Testis (tissue), 5 donors: Measurements from ENCODE around the gene GRAMD1C. TPM values are rescaled to one million over a fixed set of nuclear protein-coding genes. Genes with fewer than 3 reads are reported as not detected.

Experiments used
- DNase-seq: peaks from one replicate; pipeline ENCODE4 v3.0.0-alpha.2; 2019
- H3K27ac ChIP-seq, 2 donors: fragments of 200-600 bp; sonication (generic); one replicate each; pipeline ENCODE4 v1.5.1; 2019
- H3K27me3 ChIP-seq: fragments of 200-600 bp; sonication (generic); one replicate; pipeline ENCODE4 v1.5.1; 2019
- H3K36me3 ChIP-seq: fragments of 200-600 bp; sonication (generic); one replicate; pipeline ENCODE4 v1.5.1; 2017; ENCODE audit warnings: low read depth; ENCODE audit errors: missing control alignments
- H3K4me1 ChIP-seq: fragments of 200-600 bp; sonication (generic); one replicate; pipeline ENCODE4 v1.5.1; 2019
- H3K4me3 ChIP-seq, 2 donors: fragments of 200-600 bp; sonication (generic); one replicate each; pipeline ENCODE4 v1.5.1; 2017 to 2019
- H3K9me3 ChIP-seq: fragments of 200-600 bp; sonication (generic); one replicate; pipeline ENCODE4 v1.5.1; 2017
- POLR2A ChIP-seq: fragments of 450-650 bp; IDR thresholded peaks from one replicate; pipeline ENCODE4 v1.6.1; 2017; ENCODE audit warnings: antibody characterized with exemption, mild to moderate bottlenecking, moderate library complexity
- WGBS, 2 donors: methylation state at CpG; one replicate each; pipeline ENCODE4 v1.1.5; 2018; 5-methylcytosine and 5-hydroxymethylcytosine counted together
- intact Hi-C: fragments of 100-400 bp; cut with DNase I; formaldehyde crosslinking; loops from one replicate; pipeline ENCODE4 v1.15.1; 2023; ENCODE audit warnings: low total_unique reads
- long read RNA-seq, 2 donors: transcript quantifications; one replicate each; lab custom pipeline, GENCODE V29; 2026
- polyA plus RNA-seq: library from polyadenylated mRNA; stranded (reverse); fragments of 350-450 nt; fragmentation: Illumina TruSeq; extraction: RNeasy Lipid Tissue Mini Kit (QIAGEN cat#74804); gene quantifications from one replicate; pipeline ENCODE4 v1.2.3, GENCODE V29; 2014; ENCODE audit warnings: low read depth, low replicate concordance; ENCODE audit not compliant: insufficient read depth
- total RNA-seq, 2 donors: library from RNA; depleted of rRNA; stranded (reverse); fragments of >200 nt; gene quantifications; one replicate each; pipeline ENCODE4 v1.2.3, GENCODE V29; 2016
- TF ChIP-seq, protein P1 (sequence below), 3 experiments: fragments of 450-650 bp in 2 of 3; fragments of 200-600 bp in 1 of 3; sonication (generic) in 1 of 3; IDR thresholded peaks; one replicate each; pipeline ENCODE4 v1.5.1; 2016 to 2019; ENCODE audit warnings: antibody characterized with exemption in 3 of 3, mild to moderate bottlenecking in 2 of 3, moderate library complexity in 1 of 3

The GRAMD1C gene
- 10 to 100 TPM; 24.1 to 24.3 TPM for total RNA-seq
- 45.5 TPM for polyA plus RNA-seq
- long read RNA-seq, donor 1 = 0 reads
- long read RNA-seq, donor 2 = 0 reads

DNA sequence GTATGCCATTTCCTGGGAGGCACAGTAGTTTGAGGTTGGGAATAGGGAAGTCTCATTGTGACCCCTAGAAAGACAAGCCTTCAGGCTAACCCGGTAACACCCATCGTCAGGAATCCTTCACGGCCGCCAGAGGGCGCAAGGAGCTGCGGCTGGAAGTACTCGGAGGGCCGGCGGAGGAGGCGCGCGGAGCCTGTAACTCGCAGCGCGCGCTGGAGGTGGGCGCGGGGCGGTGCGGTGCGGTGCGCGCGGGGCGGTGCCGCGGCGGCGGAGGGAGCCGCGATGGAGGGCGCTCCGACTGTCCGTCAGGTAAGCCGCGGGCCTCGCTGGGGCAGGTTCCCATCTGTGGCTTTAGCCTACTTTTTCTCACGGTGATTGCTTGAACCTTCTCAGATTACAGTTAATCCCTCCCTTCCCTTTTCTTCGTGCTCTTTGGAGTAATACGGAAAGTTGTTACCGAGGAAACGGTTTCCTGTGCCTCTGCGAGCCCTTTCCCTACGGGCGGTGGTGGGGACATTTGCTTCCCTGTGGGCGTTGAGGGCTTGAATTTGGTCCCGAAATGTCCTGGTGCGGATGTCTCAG, at the start of gene GRAMD1C:
GRAMD1C (plus strand) TSS at position 158 of the 579 bp plus-strand sequence; CDS start at position 280, 122 bp downstream.
- Histone ChIP-seq H3K27ac (peak within 1 kb of the TSS in 1 of 2 donors; percentile 18), H3K36me3 (no peaks in the 10 kb centered on the region), H3K4me3 (peak within 1 kb of the TSS; percentile 56 to 68), H3K27me3 (no peaks in the 10 kb centered on the region), H3K9me3 (no peaks in the 10 kb centered on the region), H3K4me1 (no peaks in the 10 kb centered on the region)
- intact Hi-C loops = no loop called here
- DNase-seq = peak; percentile 95
- 1% methylated on average over 13 to 47 of the region's 48 CpGs for WGBS, 2 donors
- TF ChIP-seq, protein P1, sequence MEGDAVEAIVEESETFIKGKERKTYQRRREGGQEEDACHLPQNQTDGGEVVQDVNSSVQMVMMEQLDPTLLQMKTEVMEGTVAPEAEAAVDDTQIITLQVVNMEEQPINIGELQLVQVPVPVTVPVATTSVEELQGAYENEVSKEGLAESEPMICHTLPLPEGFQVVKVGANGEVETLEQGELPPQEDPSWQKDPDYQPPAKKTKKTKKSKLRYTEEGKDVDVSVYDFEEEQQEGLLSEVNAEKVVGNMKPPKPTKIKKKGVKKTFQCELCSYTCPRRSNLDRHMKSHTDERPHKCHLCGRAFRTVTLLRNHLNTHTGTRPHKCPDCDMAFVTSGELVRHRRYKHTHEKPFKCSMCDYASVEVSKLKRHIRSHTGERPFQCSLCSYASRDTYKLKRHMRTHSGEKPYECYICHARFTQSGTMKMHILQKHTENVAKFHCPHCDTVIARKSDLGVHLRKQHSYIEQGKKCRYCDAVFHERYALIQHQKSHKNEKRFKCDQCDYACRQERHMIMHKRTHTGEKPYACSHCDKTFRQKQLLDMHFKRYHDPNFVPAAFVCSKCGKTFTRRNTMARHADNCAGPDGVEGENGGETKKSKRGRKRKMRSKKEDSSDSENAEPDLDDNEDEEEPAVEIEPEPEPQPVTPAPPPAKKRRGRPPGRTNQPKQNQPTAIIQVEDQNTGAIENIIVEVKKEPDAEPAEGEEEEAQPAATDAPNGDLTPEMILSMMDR (IDR thresholded peaks at IDR 0.05) = peak; percentile 87 to 95 (median 94)
- no peak for TF ChIP-seq POLR2A

DNA sequence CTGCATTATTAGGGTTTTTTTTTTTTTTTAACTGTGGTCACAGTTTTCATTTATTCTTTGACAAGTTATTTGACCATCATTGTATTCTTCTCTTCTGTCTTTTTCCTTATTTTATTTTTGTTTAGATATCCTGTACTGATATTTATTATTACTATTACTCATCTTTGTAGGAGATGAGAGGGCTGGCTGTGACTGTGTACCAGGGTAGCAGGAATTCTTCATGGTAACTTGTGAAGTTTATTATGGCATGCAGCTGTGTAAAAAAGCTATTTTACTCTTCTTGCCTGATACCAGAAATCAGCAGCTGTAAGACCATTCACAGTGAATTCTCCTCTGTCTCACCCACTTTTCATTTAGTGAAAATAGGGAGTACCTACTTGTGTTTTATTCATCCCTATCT, 47.2 kb upstream of the GRAMD1C start:
- intact Hi-C loops = no loop called here
- Histone ChIP-seq H3K9me3 (no peaks in the 10 kb centered on the region), H3K4me1 (no peaks in the 10 kb centered on the region), H3K27me3 (no peaks in the 10 kb centered on the region), H3K4me3 (no peak overlapping the region), H3K36me3 (no peaks in the 10 kb centered on the region), H3K27ac (no peak overlapping the region)
- TF ChIP-seq, protein P1 (IDR thresholded peaks at IDR 0.05) = no peak
- no peak for TF ChIP-seq POLR2A
- no peak for DNase-seq

DNA sequence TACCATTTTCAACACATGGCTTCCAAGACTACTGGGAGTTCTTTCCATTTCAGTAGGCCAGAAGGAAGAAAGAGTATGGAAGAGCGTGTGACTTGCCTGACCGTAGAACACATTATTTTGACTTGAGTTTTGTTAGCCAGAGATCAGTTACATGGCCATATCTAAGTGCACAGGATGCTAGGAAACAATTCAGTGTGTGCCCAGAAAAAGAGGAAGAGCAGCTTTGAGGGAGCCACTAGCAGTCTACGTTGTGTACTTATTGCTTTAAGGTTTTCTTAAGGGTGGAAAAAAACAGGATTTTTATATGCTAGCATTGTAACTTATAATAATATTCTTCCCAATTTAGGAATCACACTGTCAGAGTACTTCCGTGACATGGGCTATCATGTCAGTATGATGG, 44.1 kb upstream of the GRAMD1C start:
- intact Hi-C loops = no loop called here
- H3K27me3 ChIP-seq = no peaks in the 10 kb centered on the region
- no peaks in the 10 kb centered on the region for H3K4me1 ChIP-seq
- H3K27ac ChIP-seq = no peak overlapping the region
- no peaks in the 10 kb centered on the region for H3K36me3 ChIP-seq
- no peak for DNase-seq
- WGBS, 2 donors = 90 to 96% methylated on average over 4 of the region's 4 CpGs
- no peaks in the 10 kb centered on the region for H3K9me3 ChIP-seq
- TF ChIP-seq POLR2A = no peak
- TF ChIP-seq, protein P1 (IDR thresholded peaks at IDR 0.05) = no peak
- no peak overlapping the region for H3K4me3 ChIP-seq

DNA sequence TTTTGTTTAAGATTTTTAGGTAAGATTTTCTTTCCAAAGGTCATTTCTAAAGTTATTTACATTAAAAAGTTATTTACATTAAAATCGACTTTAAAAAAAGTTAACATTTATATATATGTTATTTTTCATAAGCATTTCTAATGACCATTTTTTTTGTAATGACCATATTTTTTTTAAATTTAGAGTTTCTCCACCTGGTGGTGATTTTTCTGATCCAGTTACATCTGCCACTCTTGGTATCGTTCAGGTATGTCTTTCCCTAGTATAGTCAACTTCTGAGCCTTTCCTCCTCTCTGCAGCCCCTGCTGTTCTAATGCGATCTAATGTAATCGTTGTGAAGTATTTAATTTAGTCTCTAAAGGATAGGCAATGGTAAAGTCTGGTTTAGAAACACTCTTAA, 42.9 kb upstream of the GRAMD1C start:
- H3K4me1 ChIP-seq = no peaks in the 10 kb centered on the region
- intact Hi-C loops = no loop called here
- 89 to 95% methylated on average over 4 of the region's 4 CpGs for WGBS, 2 donors
- TF ChIP-seq, protein P1 (IDR thresholded peaks at IDR 0.05) = no peak
- TF ChIP-seq POLR2A = no peak
- no peak overlapping the region for H3K27ac ChIP-seq
- no peak overlapping the region for H3K4me3 ChIP-seq
- DNase-seq = no peak
- no peaks in the 10 kb centered on the region for H3K9me3 ChIP-seq
- no peaks in the 10 kb centered on the region for H3K27me3 ChIP-seq
- no peaks in the 10 kb centered on the region for H3K36me3 ChIP-seq
